Vagina (tissue), 2 donors: ENCODE data around the gene LRP3. TPM values are rescaled to one million over a fixed set of nuclear protein-coding genes. Genes with fewer than 3 reads are reported as not detected.

ENCODE experiments used
- DNase-seq, 2 donors: peaks; one replicate each; pipeline ENCODE4 v3.0.0-alpha.2; 2017; ENCODE audit errors: extremely low spot score in 2 of 2
- H3K27ac ChIP-seq: fragments of 200-600 bp; sonication (generic); one replicate; pipeline ENCODE4 v1.5.1; 2019
- H3K27me3 ChIP-seq: fragments of 200-600 bp; sonication (generic); one replicate; pipeline ENCODE4 v1.5.1; 2019
- H3K36me3 ChIP-seq, 2 donors: fragments of 200-600 bp; sonication (generic); one replicate each; pipeline ENCODE4 v1.5.1; 2017 to 2019
- H3K4me1 ChIP-seq: fragments of 200-600 bp; sonication (generic); one replicate; pipeline ENCODE4 v1.5.1; 2019
- H3K4me3 ChIP-seq, 2 donors: fragments of 200-600 bp; sonication (generic); 1 replicate in 1 of 2; 2 replicates in 1 of 2; pipeline ENCODE4 v1.5.1; 2016 to 2019
- H3K9me3 ChIP-seq: fragments of 200-600 bp; sonication (generic); one replicate; pipeline ENCODE4 v1.5.1; 2019
- POLR2A ChIP-seq, 2 donors: fragments of 450-650 bp; IDR thresholded peaks; one replicate each; pipeline ENCODE4 v1.6.1; 2017; ENCODE audit warnings: antibody characterized with exemption in 2 of 2, mild to moderate bottlenecking in 2 of 2, moderate library complexity in 2 of 2
- POLR2AphosphoS5 ChIP-seq, 2 donors: sonication (generic); formaldehyde crosslinking; IDR thresholded peaks; one replicate each; pipeline ENCODE4 v1.9.0; 2017; ENCODE audit warnings: antibody characterized with exemption in 2 of 2, mild to moderate bottlenecking in 2 of 2, low read depth in 1 of 2; ENCODE audit not compliant: insufficient read depth in 1 of 2
- intact Hi-C: fragments of 100-400 bp; cut with DNase I; formaldehyde crosslinking; loops from one replicate; pipeline ENCODE4 v1.15.1; 2023
- total RNA-seq: library from RNA; depleted of rRNA; stranded (reverse); fragments of >200 nt; gene quantifications from one replicate; pipeline ENCODE4 v1.2.3, GENCODE V29; 2016
- TF ChIP-seq, protein P1 (sequence below), 3 experiments: fragments of 450-650 bp in 2 of 3; fragments of 200-600 bp in 1 of 3; sonication (generic) in 1 of 3; IDR thresholded peaks; one replicate each; pipeline ENCODE4 v1.5.1; 2017 to 2019; ENCODE audit warnings: antibody characterized with exemption in 3 of 3, mild to moderate bottlenecking in 2 of 3, moderate library complexity in 2 of 3

Gene LRP3
- total RNA-seq, 1 donor from 2014 or later, result 20.6 TPM

DNA sequence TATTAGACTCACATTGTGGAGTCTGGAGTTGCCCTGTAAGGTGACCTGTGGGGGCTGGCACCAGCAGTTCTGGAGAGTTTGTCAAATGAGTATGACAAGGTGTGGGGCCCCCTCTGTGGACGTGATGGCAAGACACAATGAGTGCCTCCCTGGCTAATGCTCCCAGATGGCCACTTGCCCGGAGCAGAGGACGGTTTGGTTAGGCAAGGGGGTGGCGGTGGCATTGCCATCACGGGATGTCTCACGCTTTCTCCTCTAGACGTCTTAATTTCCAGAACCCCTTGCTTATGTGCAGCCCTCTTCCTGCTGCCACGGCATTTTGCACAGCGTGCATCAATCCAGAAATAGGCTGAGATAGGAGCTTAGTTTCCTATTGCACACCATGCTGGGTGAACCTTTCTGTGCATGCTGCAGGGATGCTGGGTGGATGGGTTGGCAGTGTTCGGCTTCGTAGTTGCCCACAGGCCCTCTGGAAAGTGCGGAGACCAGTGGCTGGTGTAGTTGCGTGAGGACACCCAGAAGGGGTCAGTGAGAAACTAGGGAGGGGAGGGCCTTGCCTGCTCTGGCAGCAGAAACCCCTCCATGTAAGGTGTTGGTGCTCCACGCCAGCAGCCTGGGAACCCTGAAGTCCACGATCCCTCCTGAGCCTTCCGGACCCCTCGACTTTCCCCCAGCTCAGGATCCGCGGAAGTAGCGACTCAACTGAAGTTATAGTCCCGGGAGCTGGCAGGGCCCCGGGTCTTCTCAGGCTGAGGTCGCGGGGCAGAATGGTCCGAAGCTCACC lies 18.1 kb upstream of the LRP3 start:
- Histone ChIP-seq H3K4me3 (peak overlapping the region; percentile 82 to 89), H3K9me3 (no peaks in the 10 kb centered on the region), H3K36me3 (no peaks in the 10 kb centered on the region), H3K27me3 (no peaks in the 10 kb centered on the region), H3K4me1 (peaks cover 26% of the 10 kb centered on the region), H3K27ac (peak overlapping the region; percentile 93)
- DNase-seq, result no peak
- TF ChIP-seq POLR2A (IDR thresholded peaks at IDR 0.05), result no peak
- TF ChIP-seq, protein P1, sequence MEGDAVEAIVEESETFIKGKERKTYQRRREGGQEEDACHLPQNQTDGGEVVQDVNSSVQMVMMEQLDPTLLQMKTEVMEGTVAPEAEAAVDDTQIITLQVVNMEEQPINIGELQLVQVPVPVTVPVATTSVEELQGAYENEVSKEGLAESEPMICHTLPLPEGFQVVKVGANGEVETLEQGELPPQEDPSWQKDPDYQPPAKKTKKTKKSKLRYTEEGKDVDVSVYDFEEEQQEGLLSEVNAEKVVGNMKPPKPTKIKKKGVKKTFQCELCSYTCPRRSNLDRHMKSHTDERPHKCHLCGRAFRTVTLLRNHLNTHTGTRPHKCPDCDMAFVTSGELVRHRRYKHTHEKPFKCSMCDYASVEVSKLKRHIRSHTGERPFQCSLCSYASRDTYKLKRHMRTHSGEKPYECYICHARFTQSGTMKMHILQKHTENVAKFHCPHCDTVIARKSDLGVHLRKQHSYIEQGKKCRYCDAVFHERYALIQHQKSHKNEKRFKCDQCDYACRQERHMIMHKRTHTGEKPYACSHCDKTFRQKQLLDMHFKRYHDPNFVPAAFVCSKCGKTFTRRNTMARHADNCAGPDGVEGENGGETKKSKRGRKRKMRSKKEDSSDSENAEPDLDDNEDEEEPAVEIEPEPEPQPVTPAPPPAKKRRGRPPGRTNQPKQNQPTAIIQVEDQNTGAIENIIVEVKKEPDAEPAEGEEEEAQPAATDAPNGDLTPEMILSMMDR (IDR thresholded peaks at IDR 0.05), result no peak
- TF ChIP-seq POLR2AphosphoS5 (IDR thresholded peaks at IDR 0.05; ENCODE audit: insufficient read depth in 1 of 2, low read depth in 1 of 2), result no peak
- intact Hi-C loops, result no loop called here

DNA sequence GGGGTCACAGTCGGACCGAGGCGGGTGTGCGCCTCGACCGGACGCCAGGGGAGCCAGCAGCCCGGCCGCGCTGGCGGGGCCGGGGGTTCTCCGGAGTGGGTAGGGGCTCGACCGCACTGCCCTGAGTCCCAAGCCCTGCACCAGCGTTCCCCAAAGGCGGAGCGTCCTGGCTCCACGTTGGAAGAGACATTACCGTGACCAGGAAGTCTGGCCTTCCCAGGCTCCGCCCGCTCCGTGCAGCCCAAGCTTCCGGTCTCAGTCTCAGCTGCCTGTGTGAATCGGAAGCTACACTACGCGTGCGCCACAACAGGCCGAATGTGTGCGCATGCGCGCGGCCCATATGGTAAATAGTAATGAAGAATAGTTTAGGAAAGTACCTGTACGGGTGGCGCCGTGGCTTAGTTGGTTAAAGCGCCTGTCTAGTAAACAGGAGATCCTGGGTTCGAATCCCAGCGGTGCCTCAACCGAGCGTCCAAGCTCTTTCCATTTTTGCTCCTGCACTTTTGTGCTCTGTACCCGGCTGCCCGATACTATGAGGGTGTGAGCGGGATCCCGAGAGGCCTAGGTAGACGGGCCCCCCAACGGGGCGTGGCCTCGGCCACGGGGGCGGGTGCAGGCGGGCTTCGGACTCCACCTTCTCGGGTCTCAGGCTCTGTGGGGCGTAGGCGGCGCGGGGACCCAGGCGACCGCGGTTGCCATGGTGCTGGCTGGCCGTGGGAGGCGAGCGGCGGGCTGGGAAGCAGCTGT lies 17.3 kb upstream of the LRP3 start:
- TF ChIP-seq, protein P1 (IDR thresholded peaks at IDR 0.05), result peak in 1 of 3 experiments; percentile 15
- TF ChIP-seq POLR2A (IDR thresholded peaks at IDR 0.05) (peak in 1 of 2 donors; percentile 64), POLR2AphosphoS5 (IDR thresholded peaks at IDR 0.05; ENCODE audit: insufficient read depth in 1 of 2, low read depth in 1 of 2) (peak; percentile 95 to 100)
- no peaks in the 10 kb centered on the region for H3K27me3 ChIP-seq
- no peaks in the 10 kb centered on the region for H3K36me3 ChIP-seq
- intact Hi-C loops, result no loop called here
- H3K27ac ChIP-seq, result peak overlapping the region; percentile 93
- DNase-seq, result peak in 1 of 2 donors; percentile 99
- no peaks in the 10 kb centered on the region for H3K9me3 ChIP-seq
- peaks cover 26% of the 10 kb centered on the region for H3K4me1 ChIP-seq
- H3K4me3 ChIP-seq, result peak overlapping the region; percentile 82 to 89

DNA sequence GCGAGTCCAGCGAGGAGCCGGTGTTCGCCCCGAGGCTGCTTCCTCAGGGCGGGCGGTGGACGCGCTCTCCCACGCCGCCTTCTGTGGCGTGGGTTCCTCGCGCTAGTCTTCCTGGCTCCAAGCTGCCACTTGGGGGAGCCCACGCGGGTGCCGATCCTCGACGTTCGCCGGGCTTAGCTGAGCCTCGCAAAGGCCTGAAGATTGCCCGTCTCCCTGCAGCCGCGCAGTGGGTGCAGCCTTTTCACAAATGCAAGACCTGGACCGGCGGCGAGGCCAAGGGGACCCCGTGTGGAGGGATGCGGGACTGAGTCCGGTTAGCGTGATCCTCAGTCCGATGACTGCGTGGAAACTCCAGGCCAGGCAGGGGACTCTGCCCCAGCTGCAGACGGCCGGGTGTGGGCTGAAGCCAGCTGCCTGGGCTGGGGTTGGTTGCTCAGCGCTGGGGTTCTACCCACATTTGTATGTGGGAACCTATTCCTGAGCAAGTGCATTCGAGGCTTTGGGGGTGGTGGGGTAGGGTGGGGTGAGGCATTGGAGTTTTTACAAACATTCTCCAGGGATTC lies 16.6 kb upstream of the LRP3 start:
- TF ChIP-seq POLR2A (IDR thresholded peaks at IDR 0.05), result no peak
- TF ChIP-seq, protein P1 (IDR thresholded peaks at IDR 0.05), result peak in 2 of 3 experiments; percentile 10 to 27
- Histone ChIP-seq H3K4me1 (peaks cover 26% of the 10 kb centered on the region), H3K4me3 (peak overlapping the region; percentile 82 to 89), H3K27ac (peak overlapping the region; percentile 93), H3K27me3 (no peaks in the 10 kb centered on the region), H3K36me3 (no peaks in the 10 kb centered on the region), H3K9me3 (no peaks in the 10 kb centered on the region)
- DNase-seq, result no peak
- intact Hi-C loops, result no loop called here

DNA sequence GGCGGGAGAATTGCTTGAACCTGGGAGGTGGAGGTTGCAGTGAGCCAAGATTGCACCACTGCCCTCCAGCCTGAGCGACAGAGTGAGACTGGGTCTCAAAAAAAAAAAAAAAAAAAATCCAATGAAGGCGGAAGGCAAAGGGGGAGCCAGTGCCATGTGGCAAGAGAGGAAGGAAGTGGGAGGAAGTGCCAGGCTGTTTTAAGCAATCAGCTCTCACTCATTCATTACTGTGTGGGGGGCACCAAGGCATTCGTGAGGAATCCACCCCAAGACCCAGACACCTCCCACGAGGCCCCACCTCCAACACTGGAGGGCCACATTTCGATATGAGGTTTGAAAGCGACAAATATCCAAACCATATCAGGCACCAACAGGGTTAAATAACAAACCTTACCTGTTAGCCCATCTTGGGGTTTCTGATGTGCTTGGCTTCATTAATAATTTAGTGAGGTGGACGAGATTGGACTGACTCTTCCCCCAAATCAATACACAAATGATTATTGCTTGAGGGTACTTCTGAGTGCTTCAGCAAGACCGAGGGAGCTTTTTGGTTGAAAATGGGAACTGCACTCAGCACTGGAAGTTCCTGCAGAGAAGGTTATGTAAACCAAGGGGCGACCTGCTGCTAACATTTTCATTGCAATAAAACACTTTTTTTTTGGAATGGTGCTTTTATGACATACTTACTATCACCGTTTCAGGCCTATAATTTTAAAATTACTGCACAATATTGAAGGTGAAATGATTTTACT lies 7.5 kb upstream of the LRP3 start:
- Histone ChIP-seq H3K4me1 (peaks cover 10% of the 10 kb centered on the region), H3K4me3 (no peak overlapping the region), H3K9me3 (no peaks in the 10 kb centered on the region), H3K36me3 (no peaks in the 10 kb centered on the region), H3K27me3 (no peaks in the 10 kb centered on the region), H3K27ac (no peak overlapping the region)
- DNase-seq, result no peak
- intact Hi-C loops, result no loop called here
- TF ChIP-seq, protein P1 (IDR thresholded peaks at IDR 0.05), result no peak
- TF ChIP-seq POLR2A (IDR thresholded peaks at IDR 0.05), result no peak
- TF ChIP-seq POLR2AphosphoS5 (IDR thresholded peaks at IDR 0.05; ENCODE audit: insufficient read depth in 1 of 2, low read depth in 1 of 2), result no peak
